Activated CD8-positive, alpha-beta memory T cell treated with anti-CD3 and anti-CD28 coated beads, Interleukin-2, amount 50 U/mL, for 1 hour (primary cell): ENCODE measurements around the gene GPR162.

Experiments used
- DNase-seq: peaks from one replicate; pipeline ENCODE4 v3.0.0-alpha.2; 2020; ENCODE audit errors: extremely low read depth

Gene GPR162

GRCh38 chr12:6786416-6787094 lies 35.1 kb upstream of the GPR162 start:
- DNase-seq, result no peak

- no peak for DNase-seq
These were observed 34.3 kb upstream of the GPR162 start for GRCh38 chr12:6787309-6787708.

- no peak for DNase-seq
These were observed 32.4 kb upstream of the GPR162 start, which contains the start of gene CD4 for GRCh38 chr12:6788972-6789924. Gene CD4 (plus strand): TSS chr12:6789528. CDS start chr12:6800139, 10,611 bp downstream.

GRCh38 chr12:6790496-6791150 lies 31.0 kb upstream of the GPR162 start:
- DNase-seq, result no peak

GRCh38 chr12:6791931-6792520 lies 29.6 kb upstream of the GPR162 start:
- DNase-seq, result no peak

- DNase-seq, result no peak
These were observed 29.0 kb upstream of the GPR162 start for GRCh38 chr12:6792522-6793201.

- no peak for DNase-seq
These were observed 26.5 kb upstream of the GPR162 start for GRCh38 chr12:6795088-6795487.

- no peak for DNase-seq
These were observed 25.0 kb upstream of the GPR162 start for GRCh38 chr12:6796576-6796975.

- no peak for DNase-seq
These were observed 22.5 kb upstream of the GPR162 start for GRCh38 chr12:6799147-6799546.

- DNase-seq, result no peak
These were observed 14.5 kb upstream of the GPR162 start for GRCh38 chr12:6807170-6807569.

- DNase-seq, result no peak
These were observed 12.6 kb upstream of the GPR162 start for GRCh38 chr12:6809056-6809455.

GRCh38 chr12:6810758-6811157 lies 10.9 kb upstream of the GPR162 start:
- DNase-seq, result no peak

GRCh38 chr12:6813363-6813762 lies 8.3 kb upstream of the GPR162 start:
- no peak for DNase-seq

- no peak for DNase-seq
These were observed 5.0 kb upstream of the GPR162 start for GRCh38 chr12:6816598-6816997.

- no peak for DNase-seq
These were observed 4.5 kb upstream of the GPR162 start for GRCh38 chr12:6817098-6817497.

- DNase-seq, result no peak
These were observed 3.9 kb upstream of the GPR162 start for GRCh38 chr12:6817662-6818157.

- DNase-seq, result no peak
These were observed 3.4 kb upstream of the GPR162 start for GRCh38 chr12:6818222-6818621.

- DNase-seq, result no peak
These were observed 3.0 kb upstream of the GPR162 start for GRCh38 chr12:6818645-6819044.

GRCh38 chr12:6819106-6820030 lies 2.3 kb upstream of the GPR162 start:
- no peak for DNase-seq

GRCh38 chr12:6820166-6820565 lies 1.5 kb upstream of the GPR162 start:
- no peak for DNase-seq
